Measurements from ENCODE around the gene DAPK1.

DNA sequence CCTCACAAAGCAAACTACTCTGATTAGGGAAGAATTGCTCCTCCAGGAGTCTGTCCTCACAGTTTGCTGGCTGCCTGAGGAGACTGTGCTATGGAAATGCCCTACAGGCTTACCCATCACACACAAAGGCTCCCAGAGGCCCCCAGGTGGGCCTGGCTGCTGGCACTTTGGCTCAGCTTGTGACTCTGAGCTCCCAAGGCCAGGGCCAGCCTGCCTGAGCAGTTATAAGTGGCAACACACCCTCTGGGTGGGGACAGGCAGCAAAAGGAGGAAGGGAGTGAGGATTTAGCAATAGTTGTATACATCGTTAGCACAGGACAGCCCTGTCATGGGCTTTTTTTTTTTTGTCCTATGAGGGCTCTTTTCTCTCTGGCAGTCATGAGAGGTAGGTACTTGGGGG, 103.5 kb downstream of the DAPK1 start:
- TF ChIP-seq, protein P1, sequence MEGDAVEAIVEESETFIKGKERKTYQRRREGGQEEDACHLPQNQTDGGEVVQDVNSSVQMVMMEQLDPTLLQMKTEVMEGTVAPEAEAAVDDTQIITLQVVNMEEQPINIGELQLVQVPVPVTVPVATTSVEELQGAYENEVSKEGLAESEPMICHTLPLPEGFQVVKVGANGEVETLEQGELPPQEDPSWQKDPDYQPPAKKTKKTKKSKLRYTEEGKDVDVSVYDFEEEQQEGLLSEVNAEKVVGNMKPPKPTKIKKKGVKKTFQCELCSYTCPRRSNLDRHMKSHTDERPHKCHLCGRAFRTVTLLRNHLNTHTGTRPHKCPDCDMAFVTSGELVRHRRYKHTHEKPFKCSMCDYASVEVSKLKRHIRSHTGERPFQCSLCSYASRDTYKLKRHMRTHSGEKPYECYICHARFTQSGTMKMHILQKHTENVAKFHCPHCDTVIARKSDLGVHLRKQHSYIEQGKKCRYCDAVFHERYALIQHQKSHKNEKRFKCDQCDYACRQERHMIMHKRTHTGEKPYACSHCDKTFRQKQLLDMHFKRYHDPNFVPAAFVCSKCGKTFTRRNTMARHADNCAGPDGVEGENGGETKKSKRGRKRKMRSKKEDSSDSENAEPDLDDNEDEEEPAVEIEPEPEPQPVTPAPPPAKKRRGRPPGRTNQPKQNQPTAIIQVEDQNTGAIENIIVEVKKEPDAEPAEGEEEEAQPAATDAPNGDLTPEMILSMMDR (tag by site-specific recombination; IDR thresholded peaks at IDR 0.05), result no peak
- no peak for TF ChIP-seq HOXA7 (CRISPR knock-in tag; IDR thresholded peaks at IDR 0.05; ENCODE audit: borderline replicate concordance)
- no peak for TF ChIP-seq ZNF175 (tag by site-specific recombination; IDR thresholded peaks at IDR 0.05)
- no peak for TF ChIP-seq ZNF747 (tag by site-specific recombination; IDR thresholded peaks at IDR 0.05)
- TF ChIP-seq ZBTB1 (tag by site-specific recombination; IDR thresholded peaks at IDR 0.05), result no peak
- TF ChIP-seq ZNF792 (tag by site-specific recombination; IDR thresholded peaks at IDR 0.05), result no peak
